Measurements from ENCODE around the gene KSR1. TPM values are rescaled to one million over a fixed set of nuclear protein-coding genes. Genes with fewer than 3 reads are reported as not detected.

Gene KSR1
- total RNA-seq, 1 experiment from 2014 or later = 88.9 TPM

GRCh38 chr17:27666831-27667560 is 210.7 kb downstream of the KSR1 start:
- H3K4me3 Mint-ChIP-seq (ENCODE audit: unreplicated experiment) = no peak overlapping the region
- Histone ChIP-seq H3K36me3 (ENCODE audit: control insufficient read depth, insufficient read depth, low read length) (no peaks in the 10 kb centered on the region), H3K4me1 (no peaks in the 10 kb centered on the region), H3K9me3 (no peaks in the 10 kb centered on the region), H3K4me3 (ENCODE audit: low read depth, low read length) (no peak overlapping the region), H3K27me3 (replicated peaks; ENCODE audit: control insufficient read depth, insufficient read depth, low read length) (0 out of 2 replicates have a peak, but pooled peaks cover 1% of the 10 kb centered on the region)
- ChIA-PET CTCF (interaction anchor here (1.2 kb wide), 1 partner anchor 12 kb away, joined by 7 read pairs; no protein-coding TSS in a partner anchor), POLR2A (no interaction called here)
- no peaks in the 10 kb centered on the region for H3K36me3 Mint-ChIP-seq (ENCODE audit: insufficient read depth, unreplicated experiment)
- no peaks in the 10 kb centered on the region for H3K9me3 Mint-ChIP-seq (ENCODE audit: unreplicated experiment)
- BruUV-seq (replicated peaks) = no TSS peak
- DNase-seq = peak in 1 of 2 experiments; percentile 43
- H3K27ac Mint-ChIP-seq (ENCODE audit: unreplicated experiment) = no peak overlapping the region
- intact Hi-C loops (cut with micrococcal nuclease; ENCODE audit: unreplicated experiment) = no loop called here
- no peaks in the 10 kb centered on the region for H3K4me1 Mint-ChIP-seq (ENCODE audit: low read depth, unreplicated experiment)
- H3K27me3 Mint-ChIP-seq (ENCODE audit: insufficient read depth, unreplicated experiment) = peaks cover 6% of the 10 kb centered on the region
- no peak for TF ChIP-seq CTCF (IDR thresholded peaks at IDR 0.05; ENCODE audit: insufficient read depth in 1 of 2, low read depth in 1 of 2, low read length in 1 of 2, severe bottlenecking in 1 of 2, unreplicated experiment in 1 of 2)

- Mint-ChIP-seq H3K27me3 (ENCODE audit: insufficient read depth, unreplicated experiment) (peaks cover 3% of the 10 kb centered on the region), H3K9me3 (ENCODE audit: unreplicated experiment) (no peaks in the 10 kb centered on the region), H3K36me3 (ENCODE audit: insufficient read depth, unreplicated experiment) (no peaks in the 10 kb centered on the region), H3K4me1 (ENCODE audit: low read depth, unreplicated experiment) (no peaks in the 10 kb centered on the region), H3K4me3 (ENCODE audit: unreplicated experiment) (no peak overlapping the region), H3K27ac (ENCODE audit: unreplicated experiment) (no peak overlapping the region)
- ChIA-PET POLR2A (no interaction called here), CTCF (interaction anchor here (0.7 kb wide), 1 partner anchor 261 kb away, joined by 3 read pairs; no protein-coding TSS in a partner anchor)
- no TSS peak for BruUV-seq (replicated peaks)
- Histone ChIP-seq H3K4me3 (ENCODE audit: low read depth, low read length) (no peak overlapping the region), H3K36me3 (ENCODE audit: control insufficient read depth, insufficient read depth, low read length) (no peaks in the 10 kb centered on the region), H3K4me1 (no peaks in the 10 kb centered on the region), H3K9me3 (no peaks in the 10 kb centered on the region), H3K27me3 (replicated peaks; ENCODE audit: control insufficient read depth, insufficient read depth, low read length) (0 out of 2 replicates have a peak, but pooled peaks cover 1% of the 10 kb centered on the region)
- DNase-seq = peak in 1 of 2 experiments; percentile 39
- no peak for TF ChIP-seq CTCF (IDR thresholded peaks at IDR 0.05; ENCODE audit: insufficient read depth in 1 of 2, low read depth in 1 of 2, low read length in 1 of 2, severe bottlenecking in 1 of 2, unreplicated experiment in 1 of 2)
- intact Hi-C loops (cut with micrococcal nuclease; ENCODE audit: unreplicated experiment) = no loop called here
These were observed 211.6 kb downstream of the KSR1 start for GRCh38 chr17:27667656-27668487.

- TF ChIP-seq CTCF (IDR thresholded peaks at IDR 0.05; ENCODE audit: insufficient read depth in 1 of 2, low read depth in 1 of 2, low read length in 1 of 2, severe bottlenecking in 1 of 2, unreplicated experiment in 1 of 2) = no peak
- Mint-ChIP-seq H3K27ac (ENCODE audit: unreplicated experiment) (no peak overlapping the region), H3K27me3 (ENCODE audit: insufficient read depth, unreplicated experiment) (peaks cover 3% of the 10 kb centered on the region), H3K36me3 (ENCODE audit: insufficient read depth, unreplicated experiment) (no peaks in the 10 kb centered on the region), H3K4me1 (ENCODE audit: low read depth, unreplicated experiment) (no peaks in the 10 kb centered on the region), H3K9me3 (ENCODE audit: unreplicated experiment) (no peaks in the 10 kb centered on the region), H3K4me3 (ENCODE audit: unreplicated experiment) (no peak overlapping the region)
- Histone ChIP-seq H3K36me3 (ENCODE audit: control insufficient read depth, insufficient read depth, low read length) (no peaks in the 10 kb centered on the region), H3K4me1 (no peaks in the 10 kb centered on the region), H3K27me3 (replicated peaks; ENCODE audit: control insufficient read depth, insufficient read depth, low read length) (0 out of 2 replicates have a peak, but pooled peaks cover 1% of the 10 kb centered on the region), H3K9me3 (no peaks in the 10 kb centered on the region), H3K4me3 (ENCODE audit: low read depth, low read length) (no peak overlapping the region)
- peak in 1 of 2 experiments; percentile 40 for DNase-seq
- intact Hi-C loops (cut with micrococcal nuclease; ENCODE audit: unreplicated experiment) = no loop called here
- BruUV-seq (replicated peaks) = no TSS peak
- POLR2A ChIA-PET = no interaction called here
- CTCF ChIA-PET = interaction anchor here (0.7 kb wide), 1 partner anchor 262 kb away, joined by 3 read pairs; no protein-coding TSS in a partner anchor
These were observed 212.2 kb downstream of the KSR1 start for GRCh38 chr17:27668488-27668823.

Data from Caco-2 (cell line).